GM18499 (cell line): Measurements from ENCODE around the gene BRCA1.
"Not testable (repeated sequence)": the region's sequence is repeated elsewhere in the genome, so short reads cannot be mapped to it uniquely, and the experiment has no call there.

Source experiments
- ATAC-seq: cut with Tn5 transposase; IDR thresholded peaks from one replicate; pipeline ENCODE4 v1.9.1; 2021; ENCODE audit warnings: moderate number of reproducible peaks; ENCODE audit not compliant: insufficient read depth, unreplicated experiment

Gene BRCA1

DNA sequence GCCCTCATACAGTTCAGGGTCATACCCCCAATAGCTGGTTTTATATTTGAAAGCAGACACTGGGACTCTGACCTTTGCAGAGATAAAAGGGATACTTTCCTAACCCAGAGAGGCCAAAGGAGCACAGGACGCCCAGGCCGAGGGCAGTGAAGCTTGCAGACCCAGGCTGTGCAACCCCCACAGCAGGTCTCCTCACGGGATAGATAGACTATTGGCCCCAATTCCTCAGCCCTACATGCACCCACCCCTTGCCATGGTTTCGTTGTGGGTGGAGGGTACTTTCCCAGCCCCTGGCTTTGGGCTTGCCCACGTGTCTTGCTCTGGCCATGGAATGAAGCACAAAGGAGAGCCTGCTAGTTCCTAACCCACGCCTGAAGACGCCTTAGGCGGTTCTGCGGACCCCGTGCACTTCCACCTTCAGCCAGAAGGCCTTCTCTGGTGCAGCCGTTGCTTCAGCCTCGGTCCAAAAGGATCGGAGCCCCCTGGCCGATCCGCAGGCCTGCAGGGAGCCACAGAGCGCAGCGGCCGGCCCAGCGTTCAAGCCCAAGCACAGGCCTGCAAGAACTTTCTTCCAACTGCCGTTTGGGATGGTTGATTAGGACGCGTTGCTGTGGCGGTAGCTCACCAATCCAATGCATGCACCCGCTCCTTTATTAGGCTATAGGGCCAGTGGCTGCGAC, 9.8 kb upstream of the BRCA1 start:
- ATAC-seq = no peak

DNA sequence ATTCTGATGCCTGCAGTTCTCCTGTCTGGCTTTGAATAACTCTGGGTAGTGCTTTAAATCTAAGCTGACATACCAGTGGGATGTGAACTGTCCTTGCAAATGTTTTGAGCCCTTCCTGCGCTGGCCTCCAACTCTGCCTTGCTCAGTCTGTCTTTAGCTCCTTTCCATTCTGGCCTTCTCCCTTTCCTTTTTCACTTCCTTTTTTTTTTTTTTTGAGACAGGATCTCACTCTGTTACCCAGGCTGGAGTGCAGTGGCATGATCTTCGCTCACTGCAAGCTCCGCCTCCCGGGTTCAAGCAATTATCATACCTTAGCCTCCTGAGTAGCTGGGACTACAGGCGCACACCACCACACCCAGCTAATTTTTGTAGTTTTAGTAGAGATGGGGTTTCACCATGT, 8.3 kb upstream of the BRCA1 start:
- not testable (repeated sequence) for ATAC-seq

DNA sequence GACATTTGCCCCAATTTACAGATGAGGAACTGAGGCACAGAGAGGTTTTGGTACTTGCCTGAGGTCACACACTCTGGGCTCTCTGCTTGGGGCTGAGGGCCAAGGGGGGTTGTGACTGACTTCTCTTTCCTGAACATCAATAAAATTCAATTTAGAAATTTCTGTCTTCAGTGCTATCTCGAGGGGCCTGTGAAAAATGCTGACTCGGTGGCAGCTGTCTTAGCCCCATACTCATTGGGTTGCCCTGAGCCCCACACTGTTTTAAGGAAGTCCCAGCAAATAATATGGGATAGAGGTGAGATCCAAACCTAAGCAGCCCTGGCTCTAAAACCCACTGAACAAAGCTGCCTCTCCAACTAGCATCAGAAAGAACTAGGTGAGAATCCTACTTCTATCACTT, 7.0 kb upstream of the BRCA1 start:
- ATAC-seq = no peak

DNA sequence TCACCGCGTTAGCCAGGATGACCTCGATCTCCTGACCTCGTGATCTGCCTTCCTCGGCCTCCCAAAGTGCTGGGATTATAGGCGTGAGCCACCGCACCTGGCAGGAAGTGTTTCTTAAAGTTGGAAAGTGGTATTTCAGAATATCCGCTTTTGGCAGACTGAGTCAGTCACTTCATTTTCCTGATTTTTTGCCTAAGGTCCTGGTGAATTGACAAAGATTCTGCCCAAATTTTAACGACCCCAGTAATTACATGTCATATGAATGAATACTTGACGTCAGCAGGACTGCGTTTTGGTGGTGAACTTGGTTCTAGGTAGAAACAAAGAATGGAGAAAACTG, 4.5 kb upstream of the BRCA1 start:
- ATAC-seq = no peak

DNA sequence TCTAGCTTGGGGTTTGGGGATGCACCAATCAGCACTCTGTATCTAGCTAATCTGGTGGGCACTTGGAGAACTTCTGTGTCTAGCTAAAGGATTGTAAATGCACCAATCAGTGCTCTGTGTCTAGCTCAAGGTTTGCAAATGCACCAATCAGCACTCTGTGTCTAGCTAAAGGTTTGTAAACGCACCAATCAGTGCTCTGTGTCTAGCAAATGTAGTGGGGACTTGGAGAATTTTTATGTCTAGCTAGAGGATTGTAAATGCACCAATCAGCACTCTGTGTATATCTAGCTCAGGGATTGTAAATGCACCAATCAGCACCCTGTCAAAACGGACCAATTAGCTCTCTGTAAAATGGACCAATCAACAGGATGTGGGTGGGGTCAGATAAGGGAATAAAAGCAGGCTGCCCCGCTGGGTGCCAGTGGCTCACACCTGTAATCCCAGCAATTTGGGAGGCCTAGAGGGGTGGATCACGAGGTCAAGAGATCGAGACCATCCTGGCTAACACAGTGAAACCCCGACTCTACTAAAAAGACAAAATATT, 2.2 kb upstream of the BRCA1 start:
- ATAC-seq = not testable (repeated sequence)

DNA sequence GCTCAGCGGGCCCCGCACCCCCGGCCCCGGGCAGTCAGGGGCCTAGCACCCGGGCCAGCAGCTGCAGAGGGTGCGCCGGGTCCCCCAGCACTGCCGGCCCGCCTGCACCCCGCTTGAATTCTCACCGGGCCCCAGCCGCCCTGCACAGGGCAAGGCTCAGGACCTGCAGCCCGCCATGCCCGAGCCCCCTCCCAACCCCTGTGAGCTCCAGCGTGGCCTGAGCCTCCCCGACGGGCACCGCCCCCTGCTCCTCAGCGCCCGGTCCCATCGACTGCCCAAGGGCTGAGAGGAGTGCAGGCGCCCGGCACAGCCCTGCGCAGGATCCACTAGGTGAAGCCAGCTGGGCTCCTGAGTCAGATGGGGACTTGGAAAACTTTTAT, 1.7 kb upstream of the BRCA1 start:
- ATAC-seq = no peak

DNA sequence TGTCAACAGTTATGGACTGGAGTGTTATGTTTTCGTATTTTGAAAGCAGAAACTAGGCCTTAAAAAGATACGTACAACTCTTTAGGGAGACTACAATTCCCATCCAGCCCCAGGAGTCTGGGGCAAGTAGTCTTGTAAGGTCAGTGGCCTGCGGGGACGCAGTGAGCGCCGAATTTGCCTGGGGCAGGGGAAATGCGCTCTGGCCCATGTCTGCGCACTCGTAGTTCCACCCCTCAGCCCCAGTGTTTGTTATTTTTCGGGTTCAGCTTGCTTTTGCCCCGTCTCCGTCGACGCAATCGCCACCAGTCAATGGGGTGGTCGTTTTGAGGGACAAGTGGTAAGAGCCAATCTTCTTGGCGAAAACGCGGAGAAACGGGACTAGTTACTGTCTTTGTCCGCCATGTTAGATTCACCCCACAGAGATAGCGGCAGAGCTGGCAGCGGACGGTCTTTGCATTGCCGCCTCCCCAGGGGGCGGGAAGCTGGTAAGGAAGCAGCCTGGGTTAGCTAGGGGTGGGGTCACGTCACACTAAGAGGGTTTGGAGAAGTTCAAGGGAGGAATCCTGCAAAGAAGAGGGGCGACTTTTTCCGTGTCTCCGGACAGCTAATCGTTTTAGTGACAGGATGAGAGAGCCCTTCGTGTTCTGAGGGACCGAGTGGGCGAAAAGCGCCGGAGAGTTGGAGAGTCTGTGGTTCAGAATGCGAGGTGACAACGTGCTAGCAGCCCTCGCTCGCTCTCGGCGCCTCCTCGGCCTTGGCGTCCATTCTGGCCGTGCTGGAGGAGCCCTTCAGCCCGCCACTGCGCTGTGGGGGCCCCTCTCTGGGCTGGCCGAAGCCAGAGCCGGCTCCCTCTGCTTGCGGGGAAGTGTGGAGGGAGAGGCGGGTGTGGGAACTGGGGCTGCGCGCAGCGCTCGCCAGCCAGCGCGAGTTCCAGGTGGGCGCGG, 1.1 kb upstream of the BRCA1 start:
- no peak for ATAC-seq

DNA sequence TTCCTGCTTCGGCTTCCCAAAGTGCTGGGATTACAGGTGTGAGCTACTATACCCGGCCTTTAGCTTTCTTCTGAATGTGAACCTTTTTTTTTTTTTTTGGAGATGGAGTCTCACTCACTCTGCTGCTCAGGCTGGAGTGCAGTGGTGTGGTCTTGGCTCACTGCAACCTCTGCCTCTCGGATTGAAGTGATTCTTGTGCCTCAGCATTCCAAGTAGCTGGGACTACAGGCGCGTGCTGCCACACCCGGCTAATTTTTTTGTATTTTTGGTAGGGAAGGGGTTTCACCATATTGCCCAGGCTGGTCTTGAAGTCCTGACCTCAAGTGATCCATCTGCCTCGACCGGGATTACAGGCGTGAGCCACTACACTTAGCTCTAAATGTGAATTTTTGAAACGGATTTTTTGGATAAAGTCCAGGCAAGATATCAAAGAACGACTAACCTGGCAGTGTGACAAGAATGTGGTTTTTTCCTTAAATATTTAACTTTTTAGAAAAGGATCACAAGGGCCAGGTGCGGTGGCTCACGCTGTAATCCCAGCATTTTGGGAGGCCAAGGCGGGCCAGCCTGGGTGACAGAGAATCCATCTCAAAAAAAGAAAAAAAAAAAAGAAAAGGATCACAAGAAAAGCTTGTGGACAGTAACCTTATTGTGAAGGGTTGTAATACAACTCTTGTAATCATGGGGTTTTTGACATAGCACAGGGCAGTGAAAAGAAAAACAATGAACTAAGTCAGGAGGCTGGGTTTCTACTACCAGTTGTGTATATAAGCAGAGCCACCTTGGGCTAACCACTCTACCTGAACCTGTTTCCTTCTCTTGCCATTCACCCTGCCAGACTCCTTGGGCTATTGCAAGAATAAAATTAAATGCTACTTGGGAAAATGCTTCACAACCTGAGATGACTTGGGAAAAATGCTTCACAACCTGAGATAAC, 6.2 kb downstream of the BRCA1 start:
- no peak for ATAC-seq

DNA sequence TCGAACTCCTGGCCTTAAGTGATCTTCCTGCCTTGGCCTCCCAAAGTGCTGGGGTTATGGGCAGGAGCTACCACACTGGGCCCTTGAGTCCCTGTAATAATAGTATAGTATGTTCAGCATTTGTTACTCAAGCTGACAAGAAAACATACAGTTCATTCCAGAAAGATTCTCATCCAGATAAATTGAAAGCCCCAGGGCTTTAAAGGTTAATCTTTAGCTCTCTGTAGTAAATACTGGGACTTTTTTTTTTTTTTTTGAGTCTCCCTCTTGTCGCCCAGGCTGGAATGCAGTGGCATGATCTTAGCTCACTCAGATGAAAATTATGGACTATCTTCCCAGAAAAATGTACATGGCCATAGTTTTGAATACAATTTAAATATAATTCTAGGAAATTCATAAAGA, 11.0 kb downstream of the BRCA1 start:
- no peak for ATAC-seq

DNA sequence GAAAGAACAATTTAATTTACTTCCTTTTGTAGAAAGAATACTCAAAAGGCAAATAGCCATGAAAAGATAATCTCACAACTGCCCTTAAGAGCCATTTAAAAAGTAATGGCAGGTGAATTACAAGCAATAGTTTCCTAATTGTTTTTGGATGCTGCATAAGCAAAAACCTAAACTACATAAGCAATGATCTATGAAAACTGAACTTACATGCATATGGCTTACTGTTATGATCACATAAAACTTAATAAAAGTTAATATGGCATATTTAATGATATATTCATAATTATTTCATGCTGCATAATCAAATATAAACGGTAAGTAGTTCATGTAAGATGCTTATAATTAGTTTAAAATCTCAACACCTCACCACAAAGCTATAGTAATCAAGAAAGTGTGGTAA, 18.6 kb downstream of the BRCA1 start:
- no peak for ATAC-seq

DNA sequence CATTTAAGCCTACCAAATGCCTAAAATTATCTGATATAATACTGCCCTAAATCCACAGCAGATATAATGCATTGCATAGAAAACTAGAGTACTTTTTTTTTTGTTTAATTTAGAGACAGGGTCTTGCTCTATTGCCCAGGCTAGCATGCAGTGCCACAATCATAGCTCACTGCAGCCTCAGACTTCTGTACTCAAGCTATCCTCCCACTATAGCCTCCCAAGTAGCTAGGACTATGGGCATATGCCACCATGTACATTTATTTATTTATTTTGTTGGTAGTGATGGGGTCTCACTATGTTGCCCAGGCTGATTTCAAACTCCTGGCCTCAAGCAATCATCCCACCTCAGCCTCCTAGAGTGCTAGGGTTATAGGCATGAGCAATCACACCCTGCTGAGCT, 20.0 kb downstream of the BRCA1 start:
- no peak for ATAC-seq

DNA sequence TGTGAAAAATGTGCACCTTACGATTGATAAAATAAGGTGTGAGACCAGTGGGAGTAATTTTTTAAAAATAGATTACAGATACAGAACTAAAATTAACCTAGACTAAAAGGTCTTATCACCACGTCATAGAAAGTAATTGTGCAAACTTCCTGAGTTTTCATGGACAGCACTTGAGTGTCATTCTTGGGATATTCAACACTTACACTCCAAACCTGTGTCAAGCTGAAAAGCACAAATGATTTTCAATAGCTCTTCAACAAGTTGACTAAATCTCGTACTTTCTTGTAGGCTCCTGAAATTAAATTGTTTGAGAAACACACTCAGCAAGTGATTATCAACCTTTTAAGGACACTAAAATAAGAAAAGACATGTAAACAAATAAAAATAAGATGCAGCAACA, 20.5 kb downstream of the BRCA1 start:
- no peak for ATAC-seq

DNA sequence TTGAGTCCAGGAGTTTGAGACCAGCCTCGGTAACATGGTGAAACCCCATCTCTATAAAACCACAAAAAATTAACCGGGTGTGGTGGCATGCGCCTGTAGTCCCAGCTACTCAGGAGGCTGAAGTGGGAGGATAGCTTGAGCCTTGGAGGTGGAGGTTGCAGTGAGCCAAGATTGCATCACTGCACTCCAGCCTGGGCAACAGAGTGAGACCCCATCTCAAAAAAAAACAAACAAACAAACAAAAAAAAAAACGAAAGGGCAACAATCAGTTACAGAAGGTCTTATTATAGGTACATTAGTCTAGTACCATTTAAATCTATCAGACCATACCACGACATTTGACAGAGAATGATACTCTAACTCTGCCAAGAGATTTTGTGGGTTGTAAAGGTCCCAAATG, 29.8 kb downstream of the BRCA1 start:
- ATAC-seq = not testable (repeated sequence)

DNA sequence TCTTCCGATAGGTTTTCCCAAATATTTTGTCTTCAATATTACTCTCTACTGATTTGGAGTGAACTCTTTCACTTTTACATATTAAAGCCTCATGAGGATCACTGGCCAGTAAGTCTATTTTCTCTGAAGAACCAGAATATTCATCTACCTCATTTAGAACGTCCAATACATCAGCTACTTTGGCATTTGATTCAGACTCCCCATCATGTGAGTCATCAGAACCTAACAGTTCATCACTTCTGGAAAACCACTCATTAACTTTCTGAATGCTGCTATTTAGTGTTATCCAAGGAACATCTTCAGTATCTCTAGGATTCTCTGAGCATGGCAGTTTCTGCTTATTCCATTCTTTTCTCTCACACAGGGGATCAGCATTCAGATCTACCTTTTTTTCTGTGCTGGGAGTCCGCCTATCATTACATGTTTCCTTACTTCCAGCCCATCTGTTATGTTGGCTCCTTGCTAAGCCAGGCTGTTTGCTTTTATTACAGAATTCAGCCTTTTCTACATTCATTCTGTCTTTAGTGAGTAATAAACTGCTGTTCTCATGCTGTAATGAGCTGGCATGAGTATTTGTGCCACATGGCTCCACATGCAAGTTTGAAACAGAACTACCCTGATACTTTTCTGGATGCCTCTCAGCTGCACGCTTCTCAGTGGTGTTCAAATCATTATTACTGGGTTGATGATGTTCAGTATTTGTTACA, 30.9 kb downstream of the BRCA1 start:
- ATAC-seq = no peak

DNA sequence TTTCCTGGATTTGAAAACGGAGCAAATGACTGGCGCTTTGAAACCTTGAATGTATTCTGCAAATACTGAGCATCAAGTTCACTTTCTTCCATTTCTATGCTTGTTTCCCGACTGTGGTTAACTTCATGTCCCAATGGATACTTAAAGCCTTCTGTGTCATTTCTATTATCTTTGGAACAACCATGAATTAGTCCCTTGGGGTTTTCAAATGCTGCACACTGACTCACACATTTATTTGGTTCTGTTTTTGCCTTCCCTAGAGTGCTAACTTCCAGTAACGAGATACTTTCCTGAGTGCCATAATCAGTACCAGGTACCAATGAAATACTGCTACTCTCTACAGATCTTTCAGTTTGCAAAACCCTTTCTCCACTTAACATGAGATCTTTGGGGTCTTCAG, 32.3 kb downstream of the BRCA1 start:
- ATAC-seq = no peak

DNA sequence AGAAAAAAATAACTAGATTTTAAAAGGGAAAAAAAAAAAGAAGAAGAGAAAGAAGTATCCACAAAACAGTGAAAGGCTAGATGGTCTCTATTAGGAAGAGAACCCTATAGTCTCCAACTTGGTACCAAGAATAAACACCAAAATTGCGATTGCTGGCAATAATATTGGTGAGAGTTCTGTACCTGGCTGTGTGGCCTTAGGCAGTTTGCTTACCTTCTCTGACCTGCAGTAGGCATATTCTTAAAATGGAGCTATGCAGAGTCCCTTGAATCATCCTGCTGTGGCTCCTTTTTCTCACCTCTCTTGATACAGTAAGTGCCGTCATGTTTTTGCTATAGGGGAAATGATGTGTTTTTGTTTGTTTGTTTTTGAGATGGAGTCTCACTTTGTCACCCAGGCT, 35.1 kb downstream of the BRCA1 start:
- ATAC-seq = no peak

DNA sequence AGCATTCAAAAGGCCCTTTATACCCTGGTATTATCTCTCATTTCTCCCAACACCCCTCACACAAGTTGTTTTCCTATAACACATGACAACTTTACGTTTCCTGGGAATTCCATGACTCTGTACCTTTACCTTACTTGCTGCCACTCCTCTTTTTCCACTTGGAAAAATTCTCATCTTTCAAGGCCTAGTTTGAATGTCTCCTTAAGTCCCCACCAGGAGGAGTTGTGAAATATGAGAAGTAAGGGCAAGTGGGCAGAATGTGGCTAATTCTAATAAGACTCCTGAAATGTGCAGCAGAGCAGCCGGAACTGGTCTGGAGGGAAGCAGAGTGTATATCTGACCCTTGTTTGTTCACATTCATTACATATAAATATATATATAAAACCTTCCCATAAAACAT, 39.7 kb downstream of the BRCA1 start:
- ATAC-seq = no peak

DNA sequence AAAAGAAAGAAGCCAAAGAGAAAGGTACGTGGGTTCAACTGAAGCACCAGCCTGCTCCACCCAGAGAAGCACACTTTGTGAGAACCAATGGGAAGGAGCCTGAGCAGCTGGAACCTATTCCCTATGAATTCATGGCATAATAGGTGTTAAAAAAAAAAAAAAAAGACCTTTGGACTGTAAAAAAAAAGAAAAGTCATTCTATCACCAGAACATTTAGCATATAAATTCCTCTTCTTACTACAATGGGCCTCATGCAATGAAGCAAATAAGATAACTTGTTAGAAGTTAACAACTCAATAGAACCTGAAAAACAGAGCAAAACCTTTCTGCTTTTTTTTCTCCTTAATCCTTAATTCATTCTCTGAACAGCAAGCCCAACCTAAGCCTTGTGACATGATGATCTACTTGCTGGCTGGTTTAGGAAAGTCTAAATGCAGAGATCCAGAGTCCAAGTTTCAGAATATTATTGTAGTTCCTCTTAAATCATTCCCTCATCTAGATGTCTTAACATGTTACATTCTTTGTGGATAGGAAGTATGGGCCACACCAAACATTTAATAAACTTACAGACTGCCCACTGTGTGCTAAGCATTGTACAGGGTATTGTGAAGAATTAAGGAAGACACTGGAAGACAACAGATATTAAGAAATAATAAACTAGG, 45.4 kb downstream of the BRCA1 start:
- no peak for ATAC-seq

DNA sequence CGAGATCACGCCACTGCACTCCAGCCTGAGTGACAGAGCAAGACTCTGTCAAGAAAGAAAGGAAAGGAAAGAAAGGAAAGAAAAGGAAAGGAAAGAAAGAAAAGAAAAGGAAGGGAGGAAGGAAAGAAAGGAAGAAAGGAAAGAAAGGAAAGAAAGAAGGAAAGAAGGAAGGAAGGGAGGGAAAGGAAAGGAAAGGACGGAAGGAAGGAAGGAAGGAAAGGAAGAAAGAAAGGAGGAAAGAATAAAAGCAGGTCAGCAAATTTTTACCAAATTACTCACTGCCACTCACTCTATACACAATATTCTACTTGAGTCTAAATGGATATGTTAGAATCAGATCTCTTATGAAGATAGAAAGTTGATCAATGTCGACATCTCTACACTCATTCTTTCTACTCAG, 50.3 kb downstream of the BRCA1 start:
- ATAC-seq = no peak
